ENCODE measurements around the gene ANO10. TPM values are rescaled to one million over a fixed set of nuclear protein-coding genes. Genes with fewer than 3 reads are reported as not detected.
"Not testable (repeated sequence)": the region's sequence is repeated elsewhere in the genome, so short reads cannot be mapped to it uniquely, and the experiment has no call there.

The ANO10 gene, protein sequence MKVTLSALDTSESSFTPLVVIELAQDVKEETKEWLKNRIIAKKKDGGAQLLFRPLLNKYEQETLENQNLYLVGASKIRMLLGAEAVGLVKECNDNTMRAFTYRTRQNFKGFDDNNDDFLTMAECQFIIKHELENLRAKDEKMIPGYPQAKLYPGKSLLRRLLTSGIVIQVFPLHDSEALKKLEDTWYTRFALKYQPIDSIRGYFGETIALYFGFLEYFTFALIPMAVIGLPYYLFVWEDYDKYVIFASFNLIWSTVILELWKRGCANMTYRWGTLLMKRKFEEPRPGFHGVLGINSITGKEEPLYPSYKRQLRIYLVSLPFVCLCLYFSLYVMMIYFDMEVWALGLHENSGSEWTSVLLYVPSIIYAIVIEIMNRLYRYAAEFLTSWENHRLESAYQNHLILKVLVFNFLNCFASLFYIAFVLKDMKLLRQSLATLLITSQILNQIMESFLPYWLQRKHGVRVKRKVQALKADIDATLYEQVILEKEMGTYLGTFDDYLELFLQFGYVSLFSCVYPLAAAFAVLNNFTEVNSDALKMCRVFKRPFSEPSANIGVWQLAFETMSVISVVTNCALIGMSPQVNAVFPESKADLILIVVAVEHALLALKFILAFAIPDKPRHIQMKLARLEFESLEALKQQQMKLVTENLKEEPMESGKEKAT
- total RNA-seq = 10 to 100 TPM; 20.2 to 29.2 (median 26.1) TPM

DNA sequence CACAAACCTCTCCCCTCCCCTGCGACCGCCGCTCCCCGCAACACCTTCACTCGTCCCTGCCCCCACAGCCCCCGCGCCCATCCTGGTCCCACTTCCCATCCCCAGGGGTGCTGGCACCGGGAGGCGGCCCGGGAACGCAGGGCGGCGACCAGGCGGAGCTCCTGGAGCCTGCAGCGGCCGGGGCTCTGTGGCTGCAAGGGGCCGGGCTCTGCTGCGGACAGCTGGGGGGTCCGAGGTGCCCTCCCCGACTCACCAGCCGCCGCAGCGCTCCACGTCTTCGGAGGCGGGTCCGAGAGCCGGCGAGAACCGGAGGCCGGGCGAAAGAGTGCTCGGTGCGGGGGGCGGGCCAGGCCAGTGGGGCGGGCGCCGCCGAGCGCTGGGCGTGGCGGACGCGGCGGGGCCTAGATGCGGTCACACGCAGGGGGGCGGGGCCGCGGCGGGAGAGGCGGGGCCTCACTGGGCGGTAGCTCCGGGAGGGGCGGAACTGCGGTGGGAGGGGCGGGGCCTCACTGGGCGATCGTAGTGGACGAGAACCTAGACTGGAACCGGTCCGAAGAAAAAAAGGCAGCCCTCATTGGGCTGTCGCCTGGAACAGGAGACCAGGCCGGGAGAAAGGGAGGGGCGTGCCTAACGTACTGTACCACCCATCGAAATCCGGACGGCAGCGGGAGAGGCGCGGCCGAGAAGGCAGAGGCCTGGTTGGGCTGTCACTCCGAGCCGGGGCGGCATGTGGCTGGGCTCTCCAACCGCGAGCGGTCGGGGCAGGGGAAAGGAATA lies at the start of gene ANO10:
TSS of gene ANO10 (minus strand) at position 356 of the 777 bp plus-strand sequence. CDS start 16,159 bp downstream, outside the sequence.
- DNase-seq (ENCODE audit: low spot score) (peak; percentile 93), ATAC-seq (ENCODE audit: low FRiP score) (peak; percentile 100)
- no peak for TF ChIP-seq CTCF (IDR thresholded peaks at IDR 0.05)

DNA sequence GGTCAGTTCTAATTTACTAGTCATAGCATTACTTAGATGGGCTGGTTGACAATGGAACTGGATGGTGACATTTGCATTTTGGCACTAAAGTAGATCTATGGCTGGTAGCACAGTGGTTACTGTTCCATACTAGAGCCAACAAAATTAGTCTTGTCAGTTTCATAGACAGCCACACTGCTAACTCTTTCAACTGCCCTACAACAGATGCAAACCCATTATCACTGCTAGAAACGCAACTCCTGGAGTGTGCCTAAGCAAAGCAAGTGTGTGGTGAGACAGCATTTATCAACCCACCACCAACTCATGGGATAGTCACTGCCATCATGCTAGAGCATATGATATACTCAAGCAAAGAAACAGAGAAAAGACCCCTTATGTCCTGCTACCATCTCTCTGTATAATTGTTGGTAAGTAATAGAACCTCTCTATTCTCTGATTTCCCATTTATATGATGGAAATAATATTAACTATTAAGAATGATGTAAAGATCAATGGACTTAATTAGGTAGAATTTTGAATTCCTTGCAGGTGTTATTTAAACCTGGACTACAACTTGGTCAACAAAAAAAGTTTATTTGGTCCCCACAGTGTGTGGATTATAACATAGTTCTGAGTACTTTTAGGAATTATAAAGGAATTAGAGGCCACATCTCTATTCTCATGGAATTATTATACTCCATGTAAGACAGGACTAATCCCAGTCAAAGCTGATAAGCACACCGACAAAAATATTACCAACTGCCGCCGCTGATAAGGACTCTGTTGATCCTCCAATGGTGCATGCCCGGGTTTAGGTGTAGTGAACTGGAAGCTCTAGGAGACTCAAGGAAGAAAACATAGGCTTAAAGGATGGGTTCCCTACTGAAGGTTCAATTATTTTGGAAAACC lies 49.1 kb upstream of the ANO10 start:
- TF ChIP-seq CTCF (IDR thresholded peaks at IDR 0.05) = no peak
- ATAC-seq (ENCODE audit: low FRiP score) (no peak), DNase-seq (ENCODE audit: low spot score) (no peak)

- not testable (repeated sequence) for ATAC-seq (ENCODE audit: low FRiP score)
Measured at GRCh38 chr3:43665011-43665410, 43.2 kb upstream of the ANO10 start.

DNA sequence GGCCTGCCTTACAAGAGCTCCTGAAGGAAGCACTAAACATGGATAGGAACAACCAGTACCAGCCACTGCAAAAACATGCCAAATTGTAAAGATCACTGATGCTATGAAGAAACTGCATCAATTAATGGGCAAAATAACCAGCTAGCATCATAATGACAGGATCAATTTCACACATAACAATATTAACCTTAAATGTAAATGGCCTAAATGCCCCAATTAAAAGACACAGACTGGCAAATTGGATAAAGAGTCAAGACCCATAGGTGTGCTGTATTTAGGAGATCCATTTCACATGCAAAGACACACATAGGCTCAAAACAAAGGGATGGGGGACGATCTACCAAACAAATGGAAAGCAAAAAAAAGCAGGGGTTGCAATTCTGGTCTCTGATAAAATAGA lies 39.6 kb upstream of the ANO10 start:
- ATAC-seq (ENCODE audit: low FRiP score); DNase-seq (ENCODE audit: low spot score): not testable (repeated sequence)

More at GRCh38 chr3:43665011-43665410, 43.2 kb upstream of the ANO10 start:
- DNase-seq (ENCODE audit: low spot score) = not testable (repeated sequence)

GRCh38 chr3:43659250-43659880 lies 37.6 kb upstream of the ANO10 start:
- ATAC-seq (ENCODE audit: low FRiP score) = no peak
- TF ChIP-seq CTCF (IDR thresholded peaks at IDR 0.05) = no peak
- no peak for DNase-seq (ENCODE audit: low spot score)

- not testable (repeated sequence) for DNase-seq (ENCODE audit: low spot score); ATAC-seq (ENCODE audit: low FRiP score)
Measured at GRCh38 chr3:43656390-43656789, 34.6 kb upstream of the ANO10 start.

GRCh38 chr3:43650345-43650744 lies 28.5 kb upstream of the ANO10 start:
- TF ChIP-seq CTCF (IDR thresholded peaks at IDR 0.05) = no peak
- no peak for DNase-seq (ENCODE audit: low spot score)
- ATAC-seq (ENCODE audit: low FRiP score) = no peak

All from omental fat pad (tissue), 4 donors.